D721Med (cell line): ENCODE measurements around the gene ASCC2.

Source experiments
- DNase-seq: peaks from one replicate; pipeline ENCODE4 v3.0.0; 2011; ENCODE audit warnings: low spot score; ENCODE audit not compliant: insufficient read length
- FAIRE-seq: peaks from 2 replicates; lab custom pipeline; 2011; peaks lifted over from hg19 to GRCh38; lab: Jason Lieb, UNC
- CTCF ChIP-seq: IDR thresholded peaks from 2 replicates; pipeline ENCODE4 v1.5.1; 2012; ENCODE audit warnings: mild to moderate bottlenecking, control low read depth; ENCODE audit not compliant: insufficient read depth; ENCODE audit errors: missing control alignments

The ASCC2 gene

GRCh38 chr22:29793396-29793795 lies 44.7 kb downstream of the ASCC2 start:
- no peak for TF ChIP-seq CTCF
- DNase-seq = no peak
- FAIRE-seq = no peak

GRCh38 chr22:29790061-29790460 lies 48.0 kb downstream of the ASCC2 start:
- no peak for TF ChIP-seq CTCF
- FAIRE-seq = no peak
- DNase-seq = no peak

GRCh38 chr22:29788339-29789279 lies 49.5 kb downstream of the ASCC2 start:
- no peak for TF ChIP-seq CTCF
- no peak for FAIRE-seq

GRCh38 chr22:29787371-29787980 lies 50.6 kb downstream of the ASCC2 start:
- FAIRE-seq (no peak), DNase-seq (no peak)
- no peak for TF ChIP-seq CTCF

More at GRCh38 chr22:29788339-29789279, 49.5 kb downstream of the ASCC2 start:
- DNase-seq = no peak

- TF ChIP-seq CTCF = no peak
- DNase-seq = no peak
- FAIRE-seq = no peak
Observed at GRCh38 chr22:29786031-29786430, 52.0 kb downstream of the ASCC2 start.

- TF ChIP-seq CTCF = no peak
- DNase-seq (no peak), FAIRE-seq (no peak)
Observed at GRCh38 chr22:29784451-29785361, 53.4 kb downstream of the ASCC2 start.
